Erythroblast (primary cell): ENCODE results near the gene HNF1A.

Experiments
- GATA1 ChIP-seq: IDR thresholded peaks from 2 replicates; pipeline ENCODE4 v1.6.1; 2011; ENCODE audit warnings: low read depth, mild to moderate bottlenecking, control low read depth, low read length, moderate library complexity
- POLR2A ChIP-seq: IDR thresholded peaks from 2 replicates; pipeline ENCODE4 v1.6.1; 2011; ENCODE audit warnings: mild to moderate bottlenecking, low read length

GRCh38 chr12:120950807-120951206, 27.5 kb upstream of the HNF1A start:
- TF ChIP-seq POLR2A (no peak), GATA1 (no peak)
